HL-60 (cell line): ENCODE data around the gene DCAF11.

Experiments
- DNase-seq, 2 experiments: peaks; one replicate each; pipeline ENCODE4 v3.0.0-alpha.2; 2010 to 2020; ENCODE audit warnings: low read depth in 1 of 2, low spot score in 1 of 2
- H3K27ac ChIP-seq: fragments of 250-450 bp; sonication (Bioruptor Pico); replicated peaks from 2 replicates; pipeline ENCODE4 v1.5.1; 2020; ENCODE audit warnings: mild to moderate bottlenecking, moderate library complexity
- H3K27me3 ChIP-seq: fragments of 250-450 bp; sonication (Bioruptor Pico); 2 replicates; pipeline ENCODE4 v1.5.1; 2021; ENCODE audit warnings: mild to moderate bottlenecking, moderate library complexity; ENCODE audit not compliant: insufficient read depth, poor library complexity, severe bottlenecking
- H3K4me3 ChIP-seq: replicated peaks from 2 replicates; pipeline ENCODE4 v1.5.1; 2011; ENCODE audit warnings: mild to moderate bottlenecking, control low read depth, low read length; ENCODE audit not compliant: insufficient read depth
- GABPA ChIP-seq: IDR thresholded peaks from 2 replicates; pipeline ENCODE4 v1.6.1; 2012; ENCODE audit warnings: low read depth
- POLR2AphosphoS5 ChIP-seq: IDR thresholded peaks from 2 replicates; pipeline ENCODE4 v1.6.1; 2012; ENCODE audit warnings: low read depth
- SPI1 ChIP-seq: IDR thresholded peaks from 2 replicates; pipeline ENCODE4 v1.6.1; 2012; ENCODE audit warnings: low read depth, mild to moderate bottlenecking, borderline replicate concordance
- TF ChIP-seq, protein P1 (sequence below): IDR thresholded peaks from one replicate; pipeline ENCODE4 v1.5.1; 2011; ENCODE audit warnings: low read length, control low read depth, inconsistent platforms; ENCODE audit not compliant: insufficient read depth
- TF ChIP-seq, protein P2 (sequence below): IDR thresholded peaks from 2 replicates; pipeline ENCODE4 v1.6.1; 2012; ENCODE audit warnings: low read depth; ENCODE audit not compliant: insufficient replicate concordance

The DCAF11 gene

DNA sequence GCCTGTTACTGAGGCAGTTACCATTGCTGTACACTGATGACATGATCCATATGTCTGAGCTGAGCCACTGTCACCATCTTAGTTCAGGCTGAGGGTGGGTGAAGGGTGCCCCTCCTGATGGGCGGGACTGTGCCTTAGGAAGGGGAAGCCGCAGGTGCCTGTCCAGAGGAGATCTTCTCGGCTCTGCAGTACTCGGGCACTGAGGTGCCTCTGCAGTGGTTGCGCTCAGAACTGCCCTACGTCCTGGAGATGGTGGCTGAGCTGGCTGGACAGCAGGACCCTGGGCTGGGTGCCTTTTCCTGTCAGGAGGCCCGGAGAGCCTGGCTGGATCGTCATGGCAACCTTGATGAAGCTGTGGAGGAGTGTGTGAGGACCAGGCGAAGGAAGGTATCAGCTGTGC, 36.4 kb downstream of the DCAF11 start:
- DNase-seq = no peak
- Histone ChIP-seq H3K4me3 (no peak overlapping the region), H3K27ac (no peak overlapping the region), H3K27me3 (no peaks in the 10 kb centered on the region)
- TF ChIP-seq, protein P1, sequence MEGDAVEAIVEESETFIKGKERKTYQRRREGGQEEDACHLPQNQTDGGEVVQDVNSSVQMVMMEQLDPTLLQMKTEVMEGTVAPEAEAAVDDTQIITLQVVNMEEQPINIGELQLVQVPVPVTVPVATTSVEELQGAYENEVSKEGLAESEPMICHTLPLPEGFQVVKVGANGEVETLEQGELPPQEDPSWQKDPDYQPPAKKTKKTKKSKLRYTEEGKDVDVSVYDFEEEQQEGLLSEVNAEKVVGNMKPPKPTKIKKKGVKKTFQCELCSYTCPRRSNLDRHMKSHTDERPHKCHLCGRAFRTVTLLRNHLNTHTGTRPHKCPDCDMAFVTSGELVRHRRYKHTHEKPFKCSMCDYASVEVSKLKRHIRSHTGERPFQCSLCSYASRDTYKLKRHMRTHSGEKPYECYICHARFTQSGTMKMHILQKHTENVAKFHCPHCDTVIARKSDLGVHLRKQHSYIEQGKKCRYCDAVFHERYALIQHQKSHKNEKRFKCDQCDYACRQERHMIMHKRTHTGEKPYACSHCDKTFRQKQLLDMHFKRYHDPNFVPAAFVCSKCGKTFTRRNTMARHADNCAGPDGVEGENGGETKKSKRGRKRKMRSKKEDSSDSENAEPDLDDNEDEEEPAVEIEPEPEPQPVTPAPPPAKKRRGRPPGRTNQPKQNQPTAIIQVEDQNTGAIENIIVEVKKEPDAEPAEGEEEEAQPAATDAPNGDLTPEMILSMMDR = no peak
- TF ChIP-seq POLR2AphosphoS5 = no peak
- no peak for TF ChIP-seq SPI1
- TF ChIP-seq, protein P2, sequence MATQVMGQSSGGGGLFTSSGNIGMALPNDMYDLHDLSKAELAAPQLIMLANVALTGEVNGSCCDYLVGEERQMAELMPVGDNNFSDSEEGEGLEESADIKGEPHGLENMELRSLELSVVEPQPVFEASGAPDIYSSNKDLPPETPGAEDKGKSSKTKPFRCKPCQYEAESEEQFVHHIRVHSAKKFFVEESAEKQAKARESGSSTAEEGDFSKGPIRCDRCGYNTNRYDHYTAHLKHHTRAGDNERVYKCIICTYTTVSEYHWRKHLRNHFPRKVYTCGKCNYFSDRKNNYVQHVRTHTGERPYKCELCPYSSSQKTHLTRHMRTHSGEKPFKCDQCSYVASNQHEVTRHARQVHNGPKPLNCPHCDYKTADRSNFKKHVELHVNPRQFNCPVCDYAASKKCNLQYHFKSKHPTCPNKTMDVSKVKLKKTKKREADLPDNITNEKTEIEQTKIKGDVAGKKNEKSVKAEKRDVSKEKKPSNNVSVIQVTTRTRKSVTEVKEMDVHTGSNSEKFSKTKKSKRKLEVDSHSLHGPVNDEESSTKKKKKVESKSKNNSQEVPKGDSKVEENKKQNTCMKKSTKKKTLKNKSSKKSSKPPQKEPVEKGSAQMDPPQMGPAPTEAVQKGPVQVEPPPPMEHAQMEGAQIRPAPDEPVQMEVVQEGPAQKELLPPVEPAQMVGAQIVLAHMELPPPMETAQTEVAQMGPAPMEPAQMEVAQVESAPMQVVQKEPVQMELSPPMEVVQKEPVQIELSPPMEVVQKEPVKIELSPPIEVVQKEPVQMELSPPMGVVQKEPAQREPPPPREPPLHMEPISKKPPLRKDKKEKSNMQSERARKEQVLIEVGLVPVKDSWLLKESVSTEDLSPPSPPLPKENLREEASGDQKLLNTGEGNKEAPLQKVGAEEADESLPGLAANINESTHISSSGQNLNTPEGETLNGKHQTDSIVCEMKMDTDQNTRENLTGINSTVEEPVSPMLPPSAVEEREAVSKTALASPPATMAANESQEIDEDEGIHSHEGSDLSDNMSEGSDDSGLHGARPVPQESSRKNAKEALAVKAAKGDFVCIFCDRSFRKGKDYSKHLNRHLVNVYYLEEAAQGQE = no peak
- TF ChIP-seq GABPA = no peak

GRCh38 chr14:24151404-24152080, 37.0 kb downstream of the DCAF11 start:
- Histone ChIP-seq H3K4me3 (no peak overlapping the region), H3K27me3 (no peaks in the 10 kb centered on the region), H3K27ac (no peak overlapping the region)
- no peak for DNase-seq
- TF ChIP-seq, protein P1 = no peak
- TF ChIP-seq GABPA (no peak), POLR2AphosphoS5 (no peak), SPI1 (no peak)
- TF ChIP-seq, protein P2 = no peak

- H3K27ac ChIP-seq = no peak overlapping the region
- no peak for TF ChIP-seq SPI1
- TF ChIP-seq GABPA = no peak
- TF ChIP-seq, protein P2 = no peak
- TF ChIP-seq, protein P1 = no peak
Measured at GRCh38 chr14:24155100-24155499, 40.5 kb downstream of the DCAF11 start.

More at GRCh38 chr14:24155100-24155499, 40.5 kb downstream of the DCAF11 start:
- H3K27me3 ChIP-seq = no peaks in the 10 kb centered on the region
- no peak overlapping the region for H3K4me3 ChIP-seq
- no peak for DNase-seq
